ENCODE data around the gene MCUR1. TPM values are rescaled to one million over a fixed set of nuclear protein-coding genes. Genes with fewer than 3 reads are reported as not detected.

Gene MCUR1
- total RNA-seq, 2 experiments from 2014 or later, result 3.2 to 4.5 TPM

DNA sequence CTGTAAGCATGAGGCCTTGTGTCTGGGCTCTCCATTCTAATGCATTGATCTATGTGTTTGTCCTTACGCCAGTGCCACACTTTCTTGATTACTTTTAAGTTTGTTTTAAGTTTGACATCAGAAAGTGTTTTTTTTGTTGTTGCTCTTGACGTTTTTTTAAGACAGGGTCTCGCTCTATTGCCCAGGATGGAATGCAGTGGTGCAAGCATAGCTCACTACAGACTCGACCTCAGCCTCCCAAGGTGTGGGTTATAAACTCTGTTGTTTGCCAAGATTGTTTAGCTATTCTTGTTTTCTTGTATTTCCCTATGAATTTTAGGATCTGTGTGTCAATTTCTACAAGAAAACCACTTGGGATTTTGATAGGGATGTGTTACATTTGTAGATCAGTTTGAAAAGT is 5.6 kb downstream of the MCUR1 start:
- H3K36me3 ChIP-seq (ENCODE audit: insufficient read depth, low read length), result peaks cover 10% of the 10 kb centered on the region
- no peak overlapping the region for H3K27ac Mint-ChIP-seq
- peaks cover 15% of the 10 kb centered on the region for H3K4me1 ChIP-seq (ENCODE audit: insufficient read depth, low read length)
- no peaks in the 10 kb centered on the region for H3K9me3 ChIP-seq (ENCODE audit: control insufficient read depth in 1 of 2, insufficient read depth in 1 of 2, low read length in 2 of 2)
- no peak overlapping the region for H3K27ac ChIP-seq (ENCODE audit: low read depth in 1 of 2, low read length in 2 of 2)
- H3K27me3 ChIP-seq (ENCODE audit: control insufficient read depth in 1 of 2, insufficient read depth in 2 of 2, low read length in 2 of 2), result no peaks in the 10 kb centered on the region
- DNase-seq, result no peak
- no peak overlapping the region for H3K4me3 Mint-ChIP-seq
- no peaks in the 10 kb centered on the region for H3K9me3 Mint-ChIP-seq
- no peak for ATAC-seq (ENCODE audit: poor library complexity)
- H3K4me3 ChIP-seq (ENCODE audit: low read length), result no peak overlapping the region
- CTCF ChIA-PET, result interaction anchor here (1.6 kb wide), 1 partner anchor 14 kb away, joined by 6 read pairs; no protein-coding TSS in a partner anchor
- intact Hi-C loops (cut with DNase I, micrococcal nuclease), result no loop called here
- H3K4me1 Mint-ChIP-seq (ENCODE audit: low read depth), result peaks cover 37% of the 10 kb centered on the region
- peaks cover 47% of the 10 kb centered on the region for H3K36me3 Mint-ChIP-seq (ENCODE audit: low read depth)
- TF ChIP-seq, protein P1, sequence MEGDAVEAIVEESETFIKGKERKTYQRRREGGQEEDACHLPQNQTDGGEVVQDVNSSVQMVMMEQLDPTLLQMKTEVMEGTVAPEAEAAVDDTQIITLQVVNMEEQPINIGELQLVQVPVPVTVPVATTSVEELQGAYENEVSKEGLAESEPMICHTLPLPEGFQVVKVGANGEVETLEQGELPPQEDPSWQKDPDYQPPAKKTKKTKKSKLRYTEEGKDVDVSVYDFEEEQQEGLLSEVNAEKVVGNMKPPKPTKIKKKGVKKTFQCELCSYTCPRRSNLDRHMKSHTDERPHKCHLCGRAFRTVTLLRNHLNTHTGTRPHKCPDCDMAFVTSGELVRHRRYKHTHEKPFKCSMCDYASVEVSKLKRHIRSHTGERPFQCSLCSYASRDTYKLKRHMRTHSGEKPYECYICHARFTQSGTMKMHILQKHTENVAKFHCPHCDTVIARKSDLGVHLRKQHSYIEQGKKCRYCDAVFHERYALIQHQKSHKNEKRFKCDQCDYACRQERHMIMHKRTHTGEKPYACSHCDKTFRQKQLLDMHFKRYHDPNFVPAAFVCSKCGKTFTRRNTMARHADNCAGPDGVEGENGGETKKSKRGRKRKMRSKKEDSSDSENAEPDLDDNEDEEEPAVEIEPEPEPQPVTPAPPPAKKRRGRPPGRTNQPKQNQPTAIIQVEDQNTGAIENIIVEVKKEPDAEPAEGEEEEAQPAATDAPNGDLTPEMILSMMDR (IDR thresholded peaks at IDR 0.05), result no peak
- H3K27me3 Mint-ChIP-seq, result no peaks in the 10 kb centered on the region
- POLR2A ChIA-PET, result interaction anchor here (0.7 kb wide), 1 partner anchor 75 kb away, joined by 5 read pairs; no protein-coding TSS in a partner anchor

DNA sequence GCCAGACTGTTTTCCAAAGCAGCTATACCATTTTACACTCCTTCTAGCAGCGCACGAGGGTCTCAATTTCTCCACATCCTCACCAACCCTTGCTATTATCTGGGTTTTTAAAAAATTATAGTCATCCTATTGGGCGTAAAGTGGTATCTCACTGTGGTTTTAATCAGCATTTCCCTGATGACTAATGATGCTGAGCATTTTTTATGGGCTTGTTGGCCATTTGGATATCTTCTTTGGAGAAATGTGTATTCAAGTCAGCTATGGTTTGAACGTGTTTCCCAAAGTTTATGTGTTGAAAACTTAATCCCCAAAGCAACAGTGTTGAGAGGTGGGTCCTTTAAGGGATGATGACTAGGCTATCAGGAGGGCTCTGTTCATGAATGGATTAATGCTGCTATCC is 6.7 kb downstream of the MCUR1 start:
- Histone ChIP-seq H3K27me3 (ENCODE audit: control insufficient read depth in 1 of 2, insufficient read depth in 2 of 2, low read length in 2 of 2) (no peaks in the 10 kb centered on the region), H3K9me3 (ENCODE audit: control insufficient read depth in 1 of 2, insufficient read depth in 1 of 2, low read length in 2 of 2) (no peaks in the 10 kb centered on the region), H3K4me1 (ENCODE audit: insufficient read depth, low read length) (peaks cover 5% of the 10 kb centered on the region), H3K4me3 (ENCODE audit: low read length) (no peak overlapping the region), H3K27ac (ENCODE audit: low read depth in 1 of 2, low read length in 2 of 2) (no peak overlapping the region), H3K36me3 (ENCODE audit: insufficient read depth, low read length) (peaks cover 10% of the 10 kb centered on the region)
- no peak for ATAC-seq (ENCODE audit: poor library complexity)
- H3K36me3 Mint-ChIP-seq (ENCODE audit: low read depth), result peaks cover 47% of the 10 kb centered on the region
- H3K27ac Mint-ChIP-seq, result peak overlapping the region; percentile 11
- CTCF ChIA-PET, result interaction anchor here (1.6 kb wide), 1 partner anchor 13 kb away, joined by 6 read pairs; no protein-coding TSS in a partner anchor
- DNase-seq, result no peak
- H3K27me3 Mint-ChIP-seq, result no peaks in the 10 kb centered on the region
- TF ChIP-seq, protein P1 (IDR thresholded peaks at IDR 0.05), result no peak
- peaks cover 27% of the 10 kb centered on the region for H3K4me1 Mint-ChIP-seq (ENCODE audit: low read depth)
- H3K4me3 Mint-ChIP-seq, result no peak overlapping the region
- no peaks in the 10 kb centered on the region for H3K9me3 Mint-ChIP-seq
- POLR2A ChIA-PET, result interaction anchor here (1.0 kb wide), 1 partner anchor 192 kb away, joined by 3 read pairs; the partner anchor contains the start of gene NOL7
- intact Hi-C loops (cut with DNase I, micrococcal nuclease), result no loop called here

DNA sequence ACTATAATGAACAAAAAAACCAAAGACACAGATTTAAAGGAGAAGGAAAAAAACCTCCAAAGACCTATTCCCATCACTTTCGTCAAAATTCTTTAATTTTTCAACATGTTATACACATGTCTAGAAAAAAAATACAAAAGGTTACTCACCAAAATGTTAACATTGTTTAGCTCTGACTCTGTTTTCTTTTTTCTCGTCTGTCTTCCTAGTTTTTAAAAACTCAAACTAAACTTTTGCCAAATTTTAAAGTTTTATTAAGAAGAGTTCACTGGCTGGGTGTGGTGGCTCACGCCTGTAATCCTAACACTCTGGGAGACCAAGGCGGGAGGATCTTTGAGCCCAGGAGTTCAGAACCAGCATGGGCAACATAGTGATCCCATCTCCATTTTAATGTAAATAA is 10.8 kb downstream of the MCUR1 start:
- Mint-ChIP-seq H3K4me3 (no peak overlapping the region), H3K27ac (no peak overlapping the region), H3K36me3 (ENCODE audit: low read depth) (peaks cover 71% of the 10 kb centered on the region), H3K4me1 (ENCODE audit: low read depth) (peaks cover 7% of the 10 kb centered on the region), H3K27me3 (no peaks in the 10 kb centered on the region), H3K9me3 (no peaks in the 10 kb centered on the region)
- H3K27ac ChIP-seq (ENCODE audit: low read depth in 1 of 2, low read length in 2 of 2), result no peak overlapping the region
- H3K36me3 ChIP-seq (ENCODE audit: insufficient read depth, low read length), result peaks cover 33% of the 10 kb centered on the region
- no peak for DNase-seq
- ChIA-PET POLR2A (no interaction called here), CTCF (interaction anchor here (1.2 kb wide), 1 partner anchor 229 kb away, joined by 3 read pairs; no protein-coding TSS in a partner anchor)
- intact Hi-C loops (cut with DNase I, micrococcal nuclease), result no loop called here
- no peak overlapping the region for H3K4me3 ChIP-seq (ENCODE audit: low read length)
- no peak for ATAC-seq (ENCODE audit: poor library complexity)
- no peaks in the 10 kb centered on the region for H3K27me3 ChIP-seq (ENCODE audit: control insufficient read depth in 1 of 2, insufficient read depth in 2 of 2, low read length in 2 of 2)
- TF ChIP-seq, protein P1 (IDR thresholded peaks at IDR 0.05), result no peak
- H3K4me1 ChIP-seq (ENCODE audit: insufficient read depth, low read length), result no peaks in the 10 kb centered on the region
- no peaks in the 10 kb centered on the region for H3K9me3 ChIP-seq (ENCODE audit: control insufficient read depth in 1 of 2, insufficient read depth in 1 of 2, low read length in 2 of 2)

Data from CD4-positive, alpha-beta T cell (primary cell).